Liver (tissue), 9 donors: ENCODE results near the gene EGF. TPM values are rescaled to one million over a fixed set of nuclear protein-coding genes. Genes with fewer than 3 reads are reported as not detected.

Experiments used
- DNase-seq: peaks from one replicate; pipeline ENCODE4 v3.0.0-alpha.2; 2017; ENCODE audit warnings: low spot score
- H3K27ac ChIP-seq, 2 donors: one replicate each; pipeline ENCODE4 v1.7.0; 2013; ENCODE audit warnings: inconsistent platforms in 2 of 2, low read length in 2 of 2, control low read depth in 1 of 2, low read depth in 1 of 2, mild to moderate bottlenecking in 1 of 2
- H3K27me3 ChIP-seq, 4 donors: one replicate each; pipeline versions ENCODE4 v1.6.1 to v1.7.0; 2013; ENCODE audit warnings: low read length in 3 of 4, inconsistent platforms in 1 of 4, mild to moderate bottlenecking in 1 of 4, moderate library complexity in 1 of 4; ENCODE audit not compliant: control insufficient read depth in 4 of 4, insufficient read depth in 4 of 4
- H3K36me3 ChIP-seq, 4 donors: one replicate each; pipeline versions ENCODE4 v1.6.1 to v1.7.0; 2013; ENCODE audit warnings: low read length in 3 of 4, mild to moderate bottlenecking in 3 of 4, low read depth in 1 of 4, moderate library complexity in 1 of 4; ENCODE audit not compliant: control insufficient read depth in 4 of 4, insufficient read depth in 3 of 4
- H3K4me1 ChIP-seq, 4 donors: one replicate each; pipeline versions ENCODE4 v1.6.1 to v1.7.0; 2013; ENCODE audit warnings: low read length in 3 of 4, mild to moderate bottlenecking in 3 of 4, moderate library complexity in 1 of 4; ENCODE audit not compliant: control insufficient read depth in 4 of 4, insufficient read depth in 4 of 4
- H3K4me3 ChIP-seq, 3 donors: one replicate each; pipeline versions ENCODE4 v1.6.1 to v1.7.0; 2013; ENCODE audit warnings: low read length in 3 of 3, control low read depth in 1 of 3, low read depth in 1 of 3, mild to moderate bottlenecking in 1 of 3
- H3K9ac ChIP-seq, 2 donors: one replicate each; pipeline ENCODE4 v1.7.0; 2013; ENCODE audit warnings: low read length in 2 of 2, mild to moderate bottlenecking in 2 of 2, moderate library complexity in 2 of 2, control low read depth in 1 of 2, low read depth in 1 of 2
- H3K9me3 ChIP-seq, 4 donors: one replicate each; pipeline versions ENCODE4 v1.6.1 to v1.7.0; 2013; ENCODE audit warnings: low read length in 3 of 4; ENCODE audit not compliant: control insufficient read depth in 4 of 4
- ATF3 ChIP-seq: IDR thresholded peaks from 2 replicates; pipeline ENCODE4 v1.6.1; 2016; ENCODE audit warnings: antibody characterized with exemption
- CTCF ChIP-seq: fragments of 150-350 bp; IDR thresholded peaks from 2 replicates; pipeline ENCODE4 v1.5.1; 2017; ENCODE audit warnings: improper control_type of control experiment, low read depth, low read length; ENCODE audit not compliant: missing input control
- FOXA1 ChIP-seq: IDR thresholded peaks from 2 replicates; pipeline ENCODE4 v1.6.1; 2016; ENCODE audit warnings: antibody characterized with exemption
- FOXA2 ChIP-seq: IDR thresholded peaks from 2 replicates; pipeline ENCODE4 v1.6.1; 2016; ENCODE audit warnings: antibody characterized with exemption
- GABPA ChIP-seq, 2 donors: IDR thresholded peaks in 1 of 2; conservative IDR thresholded peaks in 1 of 2; 2 replicates each; pipeline ENCODE4 v1.6.1; 2016; ENCODE audit warnings: antibody characterized with exemption in 2 of 2, mild to moderate bottlenecking in 1 of 2, moderate library complexity in 1 of 2
- HNF4G ChIP-seq: IDR thresholded peaks from 2 replicates; pipeline ENCODE4 v1.6.1; 2016; ENCODE audit warnings: antibody characterized with exemption
- JUND ChIP-seq, 2 donors: IDR thresholded peaks; 2 replicates each; pipeline ENCODE4 v1.6.1; 2016; ENCODE audit warnings: antibody characterized with exemption in 2 of 2
- MAX ChIP-seq: IDR thresholded peaks from 2 replicates; pipeline ENCODE4 v1.6.1; 2016; ENCODE audit warnings: antibody characterized with exemption
- NR2F2 ChIP-seq: IDR thresholded peaks from 2 replicates; pipeline ENCODE4 v1.6.1; 2016; ENCODE audit warnings: antibody characterized with exemption
- RAD21 ChIP-seq, 2 donors: IDR thresholded peaks; 2 replicates each; pipeline ENCODE4 v1.6.1; 2016; ENCODE audit warnings: antibody characterized with exemption in 2 of 2, mild to moderate bottlenecking in 2 of 2
- REST ChIP-seq: IDR thresholded peaks from 2 replicates; pipeline ENCODE4 v1.6.1; 2016; ENCODE audit warnings: antibody characterized with exemption, mild to moderate bottlenecking
- RXRA ChIP-seq, 2 donors: IDR thresholded peaks; 2 replicates each; pipeline ENCODE4 v1.6.1; 2017 to 2018; ENCODE audit warnings: antibody characterized with exemption in 2 of 2, mild to moderate bottlenecking in 1 of 2
- SP1 ChIP-seq: IDR thresholded peaks from 2 replicates; pipeline ENCODE4 v1.6.1; 2018; ENCODE audit warnings: antibody characterized with exemption, mild to moderate bottlenecking
- TAF1 ChIP-seq: conservative IDR thresholded peaks from 2 replicates; pipeline ENCODE4 v1.6.1; 2016; ENCODE audit warnings: antibody characterized with exemption, mild to moderate bottlenecking
- YY1 ChIP-seq: IDR thresholded peaks from 2 replicates; pipeline ENCODE4 v1.6.1; 2016; ENCODE audit warnings: antibody characterized with exemption, mild to moderate bottlenecking
- whole genome bisulfite sequencing: extraction: QIAGEN DNeasy Blood & Tissue Kit; methylation state at CpG from one replicate; pipeline ENCODE4 v1.1.7; 2013; 5-methylcytosine and 5-hydroxymethylcytosine counted together
- polyA plus RNA-seq, 2 donors: library from polyadenylated mRNA; stranded (reverse) in 1 of 2; unstranded in 1 of 2; fragments of 200-250 nt in 1 of 2; fragments of >200 nt in 1 of 2; fragmentation: Nextera tagmentation in 1 of 2; extraction: Ambion mirVana in 1 of 2; gene quantifications; one replicate each; pipeline versions ENCODE4 v1.2.1 to v1.2.3, GENCODE V29; 2013 to 2015
- total RNA-seq, 2 donors: library from RNA; depleted of rRNA; stranded (reverse); fragments of >200 nt; gene quantifications; one replicate each; pipeline ENCODE4 v1.2.3, GENCODE V29; 2014
- donor health status: healthy.
- donor health status: healthy.
- donor health status: healthy.
- donor health status: healthy.
- donor health status: healthy.

EGF gene
- total and polyA plus RNA-seq, 4 donors: 0.65 TPM; not detected in 3

GRCh38 chr4:109955146-109955545, 42.5 kb downstream of the EGF start:
- WGBS: 96% methylated on average over 1 of the region's 1 CpG
- Histone ChIP-seq H3K36me3 (no peaks in the 10 kb centered on the region), H3K4me3 (no peak overlapping the region), H3K27ac (no peak overlapping the region), H3K4me1 (no peaks in the 10 kb centered on the region), H3K9me3 (no peaks in the 10 kb centered on the region), H3K27me3 (no peaks in the 10 kb centered on the region), H3K9ac (no peak overlapping the region)
- no peak for TF ChIP-seq TAF1
- no peak for TF ChIP-seq FOXA2
- no peak for TF ChIP-seq RXRA (IDR thresholded peaks at IDR 0.05)
- no peak for TF ChIP-seq ATF3
- TF ChIP-seq MAX: no peak
- DNase-seq: no peak

- Histone ChIP-seq H3K9ac (no peak overlapping the region), H3K27me3 (no peaks in the 10 kb centered on the region), H3K9me3 (no peaks in the 10 kb centered on the region), H3K4me3 (no peak overlapping the region), H3K4me1 (no peaks in the 10 kb centered on the region), H3K27ac (no peak overlapping the region), H3K36me3 (no peaks in the 10 kb centered on the region)
- no peak for DNase-seq
- TF ChIP-seq YY1: no peak
- TF ChIP-seq GABPA (IDR thresholded peaks at IDR 0.05 in 1 of 2, conservative IDR thresholded peaks at IDR 0.05 in 1 of 2): no peak
- TF ChIP-seq SP1: no peak
- TF ChIP-seq FOXA2: no peak
- no peak for TF ChIP-seq REST
- TF ChIP-seq FOXA1: no peak
- 92% methylated on average over 2 of the region's 2 CpGs for WGBS
Observed at GRCh38 chr4:109957227-109957626, 44.5 kb downstream of the EGF start.

GRCh38 chr4:109959195-109959594, 46.5 kb downstream of the EGF start:
- H3K9ac ChIP-seq: no peak overlapping the region
- H3K9me3 ChIP-seq: no peaks in the 10 kb centered on the region
- no peaks in the 10 kb centered on the region for H3K36me3 ChIP-seq
- WGBS: 87% methylated on average over 8 of the region's 8 CpGs
- no peaks in the 10 kb centered on the region for H3K27me3 ChIP-seq
- TF ChIP-seq FOXA1 (no peak), HNF4G (no peak), NR2F2 (no peak), RXRA (IDR thresholded peaks at IDR 0.05) (no peak), TAF1 (no peak), FOXA2 (no peak), JUND (IDR thresholded peaks at IDR 0.05) (no peak), YY1 (no peak), MAX (no peak), REST (no peak), RAD21 (IDR thresholded peaks at IDR 0.05) (no peak), ATF3 (no peak), GABPA (IDR thresholded peaks at IDR 0.05 in 1 of 2, conservative IDR thresholded peaks at IDR 0.05 in 1 of 2) (no peak), SP1 (no peak), CTCF (no peak)
- DNase-seq: no peak
- H3K27ac ChIP-seq: no peak overlapping the region
- H3K4me1 ChIP-seq: no peaks in the 10 kb centered on the region
- no peak overlapping the region for H3K4me3 ChIP-seq
